Measurements from ENCODE around the gene SLC6A20. TPM values are rescaled to one million over a fixed set of nuclear protein-coding genes. Genes with fewer than 3 reads are reported as not detected.

SLC6A20 gene
- total and polyA plus RNA-seq, 2 of the 13 experiments (the other 11 are each of a cell fraction or from before 2014, with no cell fraction given), result not detected

GRCh38 chr3:45742461-45743089 lies 53.8 kb downstream of the SLC6A20 start:
- in situ Hi-C loops (cut with HindIII; ENCODE audit: extremely low pct_ligation_motif_present, low pct_unique_long_range_greater_than_20kb), result no loop called here
- DNase-seq (ENCODE audit: low spot score) (no peak), ATAC-seq (no peak), FAIRE-seq (no peak)
- WGBS (ENCODE audit: low lambda C conversion rate), result 98% methylated on average over 4 of the region's 4 CpGs
- no peaks in the 10 kb centered on the region for H3K9me3 ChIP-seq (ENCODE audit: low read length)
- H3K4me1 ChIP-seq (ENCODE audit: insufficient read depth, low read length), result peaks cover 9% of the 10 kb centered on the region
- ChIA-PET POLR2A (no interaction called here), CTCF (ENCODE audit: low intra/inter-chr PET ratio, low total read pairs) (no interaction called here)
- H3K4me2 ChIP-seq (ENCODE audit: low read depth, low read length), result no peak overlapping the region
- H3K9ac ChIP-seq (ENCODE audit: insufficient read depth, low read depth, low read length), result no peak overlapping the region
- intact Hi-C loops (cut with micrococcal nuclease; ENCODE audit: unreplicated experiment), result no loop called here
- no peak overlapping the region for H3K4me3 ChIP-seq (replicated peaks in 1 of 3; ENCODE audit: insufficient read depth in 1 of 3, low read depth in 2 of 3, low read length in 3 of 3)
- no peaks in the 10 kb centered on the region for H4K20me1 ChIP-seq (ENCODE audit: insufficient read depth, low read length)
- H3K36me3 ChIP-seq (replicated peaks in 1 of 2; ENCODE audit: control insufficient read depth in 1 of 2, insufficient read depth in 2 of 2, low read length in 2 of 2), result peaks cover 9 to 66% of the 10 kb centered on the region in 2 experiments
- H3K27ac ChIP-seq (ENCODE audit: extremely low read length, insufficient read depth, low read length), result no peak overlapping the region
- no TSS peak for BruUV-seq (replicated peaks)
- no peak overlapping the region for H2AFZ ChIP-seq (ENCODE audit: low read length)
- no peaks in the 10 kb centered on the region for H3K27me3 ChIP-seq (ENCODE audit: control insufficient read depth in 1 of 2, insufficient read depth in 2 of 2, low read length in 2 of 2)
- H3K79me2 ChIP-seq (ENCODE audit: insufficient read depth, low read length), result no peaks in the 10 kb centered on the region
- TF ChIP-seq ZNF121 (CRISPR knock-in tag; IDR thresholded peaks at IDR 0.05) (peak; percentile 83), KIAA2018 (CRISPR knock-in tag; IDR thresholded peaks at IDR 0.05; ENCODE audit: borderline replicate concordance) (no peak)
